GM18861 (cell line): ENCODE results near the gene KCNK3.
A peak's percentile ranks its signal among the peaks of the same experiment; 100 is the strongest.
"Not testable (repeated sequence)": the region's sequence is repeated elsewhere in the genome, so short reads cannot be mapped to it uniquely, and the experiment has no call there.

Experiments
- ATAC-seq: cut with Tn5 transposase; IDR thresholded peaks from one replicate; pipeline ENCODE4 v1.9.1; 2021; ENCODE audit not compliant: unreplicated experiment

KCNK3 gene

DNA sequence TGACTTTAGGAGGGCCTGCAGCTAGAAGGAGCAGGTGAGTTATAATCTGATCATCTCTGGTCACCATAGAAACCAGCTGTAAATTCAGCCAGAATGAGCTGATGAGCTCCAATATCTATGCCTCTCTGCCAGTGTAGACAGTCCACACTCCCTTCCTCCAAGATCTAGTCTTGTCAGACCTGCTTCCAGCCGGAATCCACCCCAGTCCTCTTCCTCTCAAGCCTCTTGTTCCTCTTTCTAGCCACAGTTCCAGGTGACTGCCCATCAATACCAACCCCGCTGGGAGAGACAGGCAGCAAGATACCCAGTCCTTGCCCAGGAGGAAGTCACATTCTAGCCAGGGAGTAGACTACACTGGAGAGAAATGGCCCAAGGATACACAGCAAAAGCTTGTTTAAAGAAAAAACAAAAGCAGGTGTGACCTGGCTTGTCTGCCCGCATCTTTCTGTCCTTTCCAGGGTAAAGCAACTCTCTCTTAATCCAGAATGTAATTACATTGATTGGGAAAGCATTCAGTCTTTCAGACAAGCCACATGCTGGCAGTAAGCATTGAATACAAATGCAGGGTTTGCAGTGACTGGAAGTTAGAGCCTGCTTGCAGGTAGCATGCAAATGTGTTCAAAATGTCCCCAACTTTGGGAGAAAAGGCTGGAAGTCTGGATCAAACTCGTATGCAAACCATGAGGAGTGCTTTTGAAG is 62.6 kb downstream of the KCNK3 start:
- no peak for ATAC-seq

DNA sequence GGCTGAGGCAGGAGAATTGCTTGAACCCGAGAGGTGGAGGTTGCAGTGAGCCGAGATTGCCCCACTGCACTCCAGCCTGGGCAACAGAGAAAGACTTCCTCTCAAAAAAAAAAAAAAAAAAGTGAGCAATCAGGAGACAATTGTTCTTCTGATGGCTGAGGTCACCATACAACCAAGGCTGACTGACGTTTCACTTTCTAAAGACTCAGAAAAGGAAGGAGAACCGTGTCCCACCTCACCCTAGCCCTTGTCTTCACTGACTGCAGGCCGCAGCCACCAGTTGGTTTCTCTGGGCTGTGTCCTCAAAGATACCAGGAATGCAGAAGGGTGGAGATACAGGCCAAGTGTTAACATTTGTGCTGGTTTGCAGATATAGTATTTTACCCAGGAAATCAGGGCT is 63.8 kb downstream of the KCNK3 start:
- ATAC-seq, result no peak

DNA sequence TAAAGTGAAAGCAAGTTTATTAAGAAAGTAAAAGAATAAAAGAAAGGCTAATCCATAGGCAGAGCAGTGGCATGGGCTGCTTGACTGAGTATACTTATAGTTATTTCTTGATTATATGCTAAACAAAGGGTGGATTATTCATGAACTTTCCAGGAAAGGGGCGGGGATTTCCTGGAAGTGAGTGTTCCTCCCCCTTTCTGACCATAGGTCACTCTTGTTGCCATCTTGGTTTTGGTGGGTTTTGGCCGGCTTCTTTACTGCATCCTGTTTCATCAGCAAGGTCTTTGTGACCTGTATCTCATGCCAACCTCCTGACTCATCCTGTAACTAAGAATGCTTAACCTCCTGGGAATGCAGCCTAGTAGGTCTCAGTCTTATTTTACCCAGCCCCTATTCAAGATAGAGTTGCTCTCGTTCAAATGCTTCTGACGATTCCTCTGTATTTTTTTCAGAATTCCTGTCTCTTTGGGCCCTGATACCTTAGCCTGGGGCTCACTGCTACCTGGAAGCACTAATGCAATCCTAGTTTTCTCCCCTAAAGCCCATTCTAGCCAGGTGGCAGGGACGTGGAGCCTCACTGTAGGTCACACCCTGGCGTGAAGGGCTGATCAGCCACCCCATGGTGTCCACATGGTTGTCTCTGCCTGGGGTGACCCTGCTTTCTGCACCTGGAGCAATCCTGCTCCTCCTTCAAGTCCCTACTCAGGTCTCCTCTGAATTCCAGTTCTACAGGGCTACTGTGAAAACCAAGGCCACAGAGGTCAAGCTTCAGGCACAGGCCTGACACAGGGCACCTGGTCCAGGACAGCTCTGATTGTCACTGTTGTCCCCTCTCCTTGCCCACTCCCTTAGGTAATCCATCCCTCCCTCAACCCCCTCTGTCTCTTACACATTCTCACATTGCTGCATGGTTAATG is 65.6 kb downstream of the KCNK3 start:
- peak; percentile 58 for ATAC-seq

DNA sequence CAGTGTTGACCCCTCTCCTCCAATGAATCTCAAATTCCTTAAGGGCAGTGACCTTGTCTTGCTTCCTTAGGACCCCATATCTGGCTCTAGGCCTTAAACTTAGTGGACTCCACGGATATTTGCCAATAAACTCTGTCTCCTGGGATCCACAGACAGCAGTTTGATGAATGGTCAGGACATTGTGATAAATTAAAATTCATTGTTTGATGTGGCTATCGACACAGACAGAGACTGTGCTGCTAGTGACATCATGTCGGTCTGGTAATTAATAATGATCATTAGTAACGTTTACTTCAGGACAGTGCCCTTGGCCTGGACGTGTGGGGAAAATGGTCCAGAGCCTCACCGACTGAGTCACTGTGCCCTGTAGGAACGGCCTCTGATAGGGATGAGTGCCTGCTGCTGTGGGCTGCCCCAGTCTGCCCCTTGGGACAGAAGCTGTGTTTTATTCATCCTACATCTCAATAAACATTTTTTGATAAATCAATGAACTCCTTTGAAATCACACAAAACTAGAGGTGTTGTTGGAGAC is 66.3 kb downstream of the KCNK3 start:
- no peak for ATAC-seq

GRCh38 chr2:26759845-26760244 is 67.3 kb downstream of the KCNK3 start:
- ATAC-seq, result no peak

DNA sequence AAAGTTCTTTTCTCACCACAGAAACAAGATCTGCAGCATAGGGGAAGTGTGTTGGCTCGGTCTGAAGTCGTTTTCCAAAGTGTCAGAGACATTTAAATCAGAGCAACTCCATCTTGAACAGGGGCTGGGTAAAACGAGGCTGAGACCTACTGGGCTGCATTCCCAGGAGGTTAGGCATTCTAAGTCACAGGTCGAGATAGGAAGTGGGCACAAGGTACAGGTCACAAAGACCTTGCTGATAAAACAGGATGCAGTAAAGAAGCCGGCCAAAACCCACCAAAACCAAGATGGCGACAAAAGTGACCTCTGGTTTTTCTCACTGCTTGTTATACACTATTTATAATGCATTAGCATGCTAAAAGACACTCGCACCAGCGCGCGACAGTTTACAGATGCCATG is 68.5 kb downstream of the KCNK3 start:
- not testable (repeated sequence) for ATAC-seq

GRCh38 chr2:26763019-26763418 is 70.5 kb downstream of the KCNK3 start:
- no peak for ATAC-seq

DNA sequence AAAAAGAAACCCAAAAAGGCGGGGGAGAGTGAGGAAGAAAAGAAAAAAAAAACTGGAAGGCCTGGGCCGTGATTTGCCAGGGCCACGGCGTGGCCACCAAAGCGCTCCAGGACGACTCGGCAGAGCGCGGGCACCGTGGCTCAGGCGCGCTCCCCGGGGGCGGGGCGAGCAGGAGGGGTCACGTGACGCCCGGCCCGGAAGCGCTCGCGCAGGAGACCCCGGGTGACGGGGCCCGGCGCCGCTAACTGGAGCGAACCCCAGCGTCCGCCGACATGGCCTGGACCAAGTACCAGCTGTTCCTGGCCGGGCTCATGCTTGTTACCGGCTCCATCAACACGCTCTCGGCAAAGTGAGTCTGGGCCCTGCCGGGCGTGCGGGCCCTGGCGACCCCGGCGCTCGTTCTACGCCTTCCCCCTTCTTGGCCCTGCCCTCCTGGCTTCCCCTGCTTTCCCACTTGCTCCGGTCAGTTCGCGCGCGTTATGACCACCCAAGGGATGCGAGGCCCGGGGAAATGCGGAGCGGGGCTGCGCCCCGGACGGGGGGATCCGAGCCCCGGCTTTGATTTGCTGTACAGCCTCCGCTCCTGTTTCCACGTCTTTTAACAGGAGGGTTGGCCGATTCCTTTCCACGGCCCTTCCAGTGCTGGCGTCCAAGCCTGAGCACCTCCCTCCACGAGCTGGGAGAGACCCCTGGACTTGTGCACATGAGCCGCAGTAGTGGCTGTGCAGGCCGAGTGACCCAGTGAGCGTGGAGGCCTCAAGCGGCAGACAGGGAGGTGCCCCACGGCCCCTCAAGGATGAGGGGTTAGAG is 71.8 kb downstream of the KCNK3 start, which contains the start of gene SLC35F6:
Gene SLC35F6, plus strand, starts transcription at position 207 of the 810 bp plus-strand sequence. Its CDS starts 66 bp downstream, at position 273.
- ATAC-seq, result peak; percentile 56

DNA sequence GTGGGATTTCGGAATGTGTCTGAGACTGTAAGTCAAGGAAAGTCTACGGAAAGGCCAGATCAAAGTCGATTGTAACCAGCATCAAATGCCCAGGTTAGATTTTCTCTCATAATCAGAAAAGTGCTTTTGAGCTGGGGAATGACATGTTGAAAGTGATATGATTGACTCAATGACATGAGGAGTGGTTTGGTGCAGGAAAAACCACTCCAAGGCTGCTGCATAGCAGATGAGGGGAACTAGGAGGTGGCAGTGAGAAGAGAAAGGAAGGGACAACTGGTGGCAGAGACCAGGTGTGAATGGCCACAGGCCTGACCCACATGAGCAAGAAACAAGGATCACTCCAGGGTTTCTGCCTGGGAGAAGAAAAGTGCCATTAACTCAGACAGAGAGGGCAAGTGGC is 72.4 kb downstream of the KCNK3 start:
- no peak for ATAC-seq

- ATAC-seq, result no peak
These were observed 73.1 kb downstream of the KCNK3 start for GRCh38 chr2:26765475-26766200.

- ATAC-seq, result no peak
These were observed 74.6 kb downstream of the KCNK3 start for GRCh38 chr2:26767129-26767528.

DNA sequence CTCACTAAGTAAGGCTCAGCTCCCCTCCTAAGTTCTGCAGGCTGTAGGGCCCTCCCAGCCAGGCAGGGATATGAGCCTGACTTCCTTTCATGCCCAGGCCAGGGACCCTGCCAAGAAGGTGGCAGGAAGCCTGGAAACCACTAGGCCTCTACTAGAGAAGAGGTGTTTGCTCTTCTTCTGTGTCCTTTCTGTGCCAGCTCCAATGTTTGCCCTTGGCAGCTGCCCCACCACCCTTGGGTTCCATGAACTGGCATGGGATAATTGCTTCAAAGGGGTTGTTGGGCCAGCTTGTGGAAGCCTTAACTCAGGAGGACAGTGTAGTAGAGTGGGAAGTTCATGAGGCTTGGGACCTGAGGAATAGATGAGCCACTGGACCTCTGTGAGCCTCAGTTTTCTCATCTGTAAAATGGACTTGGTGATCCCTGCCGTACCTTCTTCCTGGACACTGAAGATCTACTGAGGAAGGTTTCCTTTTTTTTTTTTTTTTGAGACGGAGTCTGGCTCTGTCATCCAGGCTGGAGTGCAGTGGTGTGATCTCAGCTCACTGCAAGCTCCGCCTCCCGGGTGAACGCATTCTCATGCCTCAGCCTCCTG is 75.5 kb downstream of the KCNK3 start:
- ATAC-seq, result no peak

DNA sequence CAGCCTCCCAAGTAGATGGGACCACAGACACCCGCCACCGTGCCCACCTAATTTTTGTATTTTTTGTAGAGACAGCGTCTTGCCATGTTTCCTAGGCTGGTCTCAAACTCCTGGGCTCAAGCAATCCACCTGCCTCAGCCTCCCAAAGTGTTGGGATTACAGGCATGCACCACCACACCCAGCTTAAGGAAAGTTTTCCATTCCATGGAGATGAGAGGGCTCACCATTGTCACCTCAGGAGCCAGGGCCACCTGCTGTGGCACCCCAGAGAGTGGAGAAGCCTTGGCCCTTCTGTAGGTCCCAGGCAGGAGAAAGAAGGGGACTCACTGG is 76.2 kb downstream of the KCNK3 start:
- no peak for ATAC-seq

DNA sequence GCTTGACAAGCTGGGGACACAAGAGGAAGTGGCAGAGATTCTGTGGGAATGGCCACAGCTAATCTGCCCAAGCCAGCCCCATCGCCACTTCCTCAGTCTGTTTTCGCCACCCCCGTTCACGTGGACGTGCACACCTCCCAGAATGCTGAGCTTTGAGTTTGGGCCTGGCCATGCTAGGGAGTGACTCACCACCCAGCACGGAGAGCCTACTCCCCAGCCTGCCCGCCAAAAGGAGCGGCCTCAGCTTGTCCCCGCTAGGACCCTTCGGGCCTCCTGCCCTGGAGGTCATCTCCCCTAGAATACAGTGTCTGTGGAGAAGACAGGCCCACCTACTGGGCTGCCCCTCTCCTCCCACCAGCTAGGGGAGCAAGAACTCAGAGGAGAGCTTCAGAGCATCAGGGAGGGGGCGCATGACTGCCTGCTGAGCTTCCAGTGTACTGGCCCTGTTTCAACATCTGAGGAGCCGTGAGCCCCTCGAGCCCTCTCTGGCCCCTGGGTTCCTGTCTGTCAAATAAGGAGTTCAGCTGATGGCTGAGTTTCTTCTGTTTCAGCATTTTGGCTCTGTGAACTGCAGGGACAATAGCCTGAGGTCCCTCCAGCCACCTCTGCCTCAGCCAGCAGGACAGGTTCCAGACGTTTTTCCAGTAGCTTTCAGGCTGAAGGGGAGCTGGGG is 76.7 kb downstream of the KCNK3 start:
- ATAC-seq, result no peak

GRCh38 chr2:26770986-26771586 is 78.6 kb downstream of the KCNK3 start:
- ATAC-seq, result no peak

DNA sequence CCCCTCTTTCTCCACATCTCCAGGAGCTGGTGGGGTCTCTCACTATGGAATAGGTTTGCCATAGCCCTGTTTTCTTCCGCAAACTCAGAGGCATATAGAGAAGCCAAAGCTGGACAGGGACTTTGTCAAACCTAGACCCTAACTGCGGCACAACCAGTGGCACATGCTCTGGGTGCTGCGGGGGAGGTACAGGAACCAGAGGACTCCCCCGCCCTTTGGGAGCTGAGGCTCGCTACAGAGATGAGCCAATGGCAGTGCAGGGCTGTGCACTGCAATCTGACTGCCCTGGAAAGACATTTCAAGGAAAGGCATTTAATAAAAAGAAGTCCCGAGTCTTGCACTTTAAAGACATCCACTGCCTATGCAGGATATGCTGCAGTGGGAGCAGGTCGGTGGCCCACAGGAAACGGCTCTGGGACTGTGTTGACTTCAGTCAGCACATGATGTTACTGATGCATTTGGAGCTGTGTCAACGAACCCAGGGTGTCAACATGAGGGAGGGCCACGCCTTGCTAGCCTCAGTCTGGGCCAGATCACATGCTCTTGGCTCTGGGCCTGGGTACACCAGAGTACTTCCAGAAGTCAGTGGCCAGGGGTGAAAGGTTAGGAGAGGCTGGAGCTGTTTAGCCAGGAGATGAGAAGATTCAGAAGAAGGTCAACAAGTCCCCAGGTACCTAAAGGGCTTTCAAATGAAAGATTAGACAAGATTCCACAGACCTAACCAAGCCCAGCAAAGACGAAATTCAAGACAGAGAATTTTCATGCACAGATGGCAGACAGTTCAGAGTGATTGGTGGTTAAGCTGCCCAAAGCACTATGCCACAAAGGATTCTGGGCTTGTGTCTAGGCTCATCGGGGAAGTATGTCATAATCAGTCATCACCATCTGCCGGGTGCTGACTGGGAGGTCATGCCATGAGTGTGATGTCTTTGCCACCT is 79.8 kb downstream of the KCNK3 start:
- no peak for ATAC-seq

DNA sequence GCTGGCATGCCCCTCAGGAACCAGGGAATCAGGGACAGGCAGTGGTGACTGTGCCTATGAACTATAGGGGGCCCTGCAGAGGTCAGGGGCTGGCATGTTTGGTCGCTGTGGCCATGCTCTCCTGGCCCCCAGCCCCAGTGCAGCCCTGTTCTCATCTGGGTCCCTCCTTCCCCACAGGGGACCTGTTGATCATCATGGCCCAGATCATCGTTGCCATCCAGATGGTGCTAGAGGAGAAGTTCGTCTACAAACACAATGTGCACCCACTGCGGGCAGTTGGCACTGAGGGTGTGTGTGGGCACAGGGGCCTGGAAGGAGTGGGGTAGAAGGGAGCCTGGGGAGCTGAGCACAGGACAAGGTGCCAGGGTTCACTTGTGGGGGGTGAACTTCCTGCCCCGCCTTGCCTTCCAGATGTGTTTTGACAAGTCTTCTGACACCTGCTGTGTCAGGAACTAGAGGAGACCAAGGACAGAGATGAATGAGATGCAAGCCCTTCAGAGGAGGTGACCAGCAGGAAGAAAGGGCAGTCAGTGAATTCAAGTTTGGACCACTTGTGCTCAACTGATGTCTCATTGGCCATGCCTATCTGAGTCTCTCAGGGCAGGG is 83.8 kb downstream of the KCNK3 start:
- no peak for ATAC-seq

- no peak for ATAC-seq
These were observed 85.6 kb downstream of the KCNK3 start for GRCh38 chr2:26778098-26778497.
